Germinal center (tissue), 1 donor: ENCODE results near the gene CCNL1.
A peak's percentile ranks its signal among the peaks of the same experiment; 100 is the strongest.

ENCODE experiments used
- DNase-seq: peaks from one replicate; pipeline ENCODE4 v3.0.0; 2012; ENCODE audit warnings: mixed read lengths, low spot score

CCNL1 gene

GRCh38 chr3:157145606-157146322, 14.2 kb downstream of the CCNL1 start:
- DNase-seq = no peak

- no peak for DNase-seq
These were observed 17.6 kb downstream of the CCNL1 start for GRCh38 chr3:157142315-157142714.

GRCh38 chr3:157139938-157140534, 19.9 kb downstream of the CCNL1 start:
- DNase-seq = no peak

DNA sequence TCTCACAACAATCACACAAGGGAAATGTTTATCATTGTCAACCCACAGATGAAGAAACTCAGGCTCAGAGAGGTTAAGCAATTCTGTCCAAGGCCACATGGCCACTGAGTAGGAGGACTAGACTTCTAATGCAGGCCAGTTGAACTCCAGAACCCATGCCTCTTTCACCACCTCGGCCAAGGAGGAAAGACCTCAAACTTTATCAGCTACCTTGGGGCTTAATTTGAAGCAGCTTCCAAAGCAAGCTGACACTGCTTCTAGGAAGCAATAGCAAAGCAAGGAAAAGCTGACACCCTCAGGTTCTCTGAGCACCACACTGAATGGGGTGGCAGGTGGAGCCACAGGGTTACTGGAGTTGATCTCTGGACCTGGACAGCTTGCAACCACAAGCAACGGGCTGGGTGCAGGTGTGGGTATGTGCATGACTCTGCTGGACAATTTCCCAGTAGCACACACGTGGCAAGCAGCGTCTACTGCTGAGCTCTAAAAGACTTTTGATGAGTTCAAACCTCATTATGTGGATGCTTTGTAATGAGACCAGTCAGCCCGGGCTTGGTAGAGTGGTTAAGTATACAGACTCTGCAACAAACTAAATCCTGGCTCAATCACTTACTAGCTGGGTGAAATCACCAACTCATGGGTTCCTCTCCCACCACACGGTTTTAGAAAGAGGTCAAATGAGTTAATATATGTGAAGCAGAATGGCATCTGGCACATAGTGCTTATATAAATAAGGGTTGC, 23.1 kb downstream of the CCNL1 start:
- no peak for DNase-seq

DNA sequence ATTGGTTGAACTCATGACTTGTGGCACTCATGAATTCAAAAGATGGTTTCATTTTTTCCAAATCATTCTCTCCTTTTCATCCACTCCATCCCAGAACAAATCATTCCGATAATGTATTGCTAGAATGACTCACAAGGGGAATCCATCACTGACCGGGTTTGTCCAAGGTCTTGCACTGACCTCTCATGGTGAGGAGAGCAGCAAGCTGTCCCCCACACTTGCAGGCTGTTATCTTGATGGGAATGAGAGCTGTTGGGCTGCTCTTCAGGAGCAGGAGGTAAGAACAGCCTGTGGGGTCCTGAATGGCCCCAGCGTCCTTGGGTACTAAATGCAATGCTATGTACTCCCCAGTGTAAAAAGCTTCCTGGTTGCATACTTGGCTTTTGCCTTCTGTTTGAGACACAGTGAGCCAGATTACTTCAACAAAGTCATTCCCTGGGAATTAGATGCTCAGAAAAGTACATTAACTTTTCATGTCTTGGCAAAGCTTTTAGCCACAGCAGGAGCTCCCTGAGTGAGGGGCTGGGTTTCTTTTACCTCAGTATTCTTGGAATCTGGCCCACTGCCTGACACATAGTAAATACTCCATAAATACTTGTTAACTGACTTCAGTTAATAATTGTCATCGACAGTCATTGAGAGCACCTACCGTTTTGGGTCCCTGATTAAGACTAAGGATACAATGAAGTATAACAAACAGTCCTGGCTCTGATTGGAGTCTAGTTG, 24.1 kb downstream of the CCNL1 start:
- no peak for DNase-seq

DNA sequence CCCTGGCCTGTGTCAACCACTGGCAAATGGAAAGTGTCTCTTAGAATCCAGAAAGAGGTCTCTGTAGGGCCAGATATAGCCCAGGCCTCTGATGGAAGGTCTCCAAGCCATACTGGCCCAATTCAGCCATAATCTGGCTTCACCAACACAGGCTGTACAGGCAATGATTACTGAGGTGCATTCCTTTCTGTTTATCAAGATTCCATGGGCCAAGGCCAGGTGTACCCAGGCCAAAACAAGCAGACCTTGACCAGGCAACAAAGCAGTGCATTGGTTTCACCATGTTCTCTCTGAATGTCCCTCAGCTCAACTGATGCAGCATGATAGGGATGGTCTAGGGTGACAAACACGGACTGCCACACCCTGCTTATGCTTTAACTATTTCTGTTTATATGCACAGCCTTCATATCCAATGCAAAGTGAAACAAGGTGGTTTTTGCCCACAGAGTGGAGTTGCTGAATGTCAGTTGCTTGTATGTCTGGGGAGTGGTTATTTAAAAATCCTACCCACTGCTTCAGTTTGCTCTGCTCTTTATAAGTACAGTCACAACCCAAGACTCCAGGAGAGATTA, 25.2 kb downstream of the CCNL1 start:
- no peak for DNase-seq

DNA sequence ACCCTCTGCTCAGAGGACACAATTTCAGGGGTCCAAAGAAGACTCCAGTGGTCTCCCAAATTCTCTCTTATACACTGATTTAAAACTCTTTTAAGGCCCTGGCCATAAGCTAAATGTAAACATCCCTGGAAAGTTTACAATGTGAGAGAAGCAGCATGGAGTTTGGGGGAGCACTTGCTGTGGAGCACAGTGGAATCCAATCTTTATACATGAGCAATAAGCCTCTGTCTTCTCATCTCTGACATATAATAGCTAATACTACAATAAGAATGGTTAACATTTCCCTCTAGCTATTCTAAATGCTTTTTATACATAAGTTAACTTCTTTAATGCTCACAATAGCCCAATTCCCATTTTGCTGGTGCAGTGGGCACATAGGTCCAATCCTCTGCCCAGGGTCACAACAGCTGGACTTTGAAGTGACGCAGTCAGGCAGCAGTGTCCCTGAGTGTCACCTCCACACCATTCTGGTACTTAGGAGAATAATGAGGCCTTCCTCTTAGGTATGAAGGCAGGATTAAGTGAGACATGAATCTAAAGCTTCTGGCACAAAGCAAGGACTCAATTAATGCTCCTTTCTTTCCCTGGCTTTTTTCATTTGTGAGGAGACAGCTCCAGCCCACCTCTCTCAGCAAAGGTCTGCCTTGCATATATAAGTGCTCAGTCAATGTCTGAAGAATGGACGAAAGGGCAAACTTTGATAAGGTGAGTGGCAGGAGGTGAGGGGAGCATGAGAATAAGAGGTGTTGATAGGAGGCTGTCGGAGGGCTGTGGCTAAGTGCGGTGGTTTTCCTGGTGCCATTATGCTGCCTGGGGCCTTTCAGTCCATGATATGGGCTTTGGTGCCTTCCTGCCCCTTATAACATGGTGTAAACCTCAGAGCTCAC, 26.3 kb downstream of the CCNL1 start:
- DNase-seq = no peak

DNA sequence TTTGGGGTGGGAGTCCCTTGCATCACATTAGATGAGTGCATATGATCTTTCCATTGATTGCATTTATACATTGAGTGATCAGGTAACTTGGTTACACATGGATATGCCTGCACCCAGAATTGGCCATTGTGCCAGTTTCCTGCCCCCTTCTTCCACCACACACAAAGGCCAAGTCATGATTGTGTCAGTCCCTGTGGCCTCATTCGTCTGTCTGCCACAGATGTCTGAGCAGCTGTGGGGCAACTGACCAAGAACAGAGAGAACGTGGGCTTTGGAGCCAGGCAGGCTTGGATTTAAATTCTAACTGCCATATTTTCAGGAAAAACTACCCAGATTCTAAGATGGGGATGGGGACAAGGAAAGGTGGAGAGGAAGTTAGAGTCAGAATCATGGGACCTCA, 27.0 kb downstream of the CCNL1 start:
- no peak for DNase-seq

- no peak for DNase-seq
These were observed 27.6 kb downstream of the CCNL1 start for GRCh38 chr3:157132341-157132740.

GRCh38 chr3:157131861-157132260, 28.1 kb downstream of the CCNL1 start:
- no peak for DNase-seq

- peak; percentile 19 for DNase-seq
These were observed 29.3 kb downstream of the CCNL1 start for GRCh38 chr3:157130467-157131251.

GRCh38 chr3:157129803-157130466, 30.0 kb downstream of the CCNL1 start:
- no peak for DNase-seq

- peak; percentile 14 for DNase-seq
These were observed 30.9 kb downstream of the CCNL1 start for GRCh38 chr3:157128771-157129681.

GRCh38 chr3:157127831-157128767, 31.8 kb downstream of the CCNL1 start:
- no peak for DNase-seq

- no peak for DNase-seq
These were observed 32.7 kb downstream of the CCNL1 start for GRCh38 chr3:157127268-157127667.

- no peak for DNase-seq
These were observed 33.6 kb downstream of the CCNL1 start for GRCh38 chr3:157126365-157126764.

GRCh38 chr3:157125101-157125500, 34.8 kb downstream of the CCNL1 start:
- DNase-seq = no peak

DNA sequence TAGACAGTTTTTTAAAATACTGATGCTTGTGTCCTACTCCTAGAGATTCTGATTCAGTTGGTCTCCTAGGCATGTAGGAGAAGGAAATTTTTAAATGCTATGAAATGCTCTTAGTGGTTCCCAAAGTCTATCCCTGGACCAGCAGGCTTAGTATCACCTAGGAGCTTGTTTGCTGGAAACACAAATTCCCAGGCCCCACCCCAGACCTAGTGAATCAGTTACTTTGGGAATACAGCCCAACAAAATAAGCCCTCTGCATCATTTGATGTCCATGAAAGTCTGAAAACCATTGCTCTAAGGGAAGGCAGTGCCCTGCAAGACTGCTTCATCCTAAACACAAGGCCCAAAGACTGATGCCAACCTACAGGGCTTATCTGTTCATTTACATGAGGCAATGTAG, 36.3 kb downstream of the CCNL1 start:
- DNase-seq = no peak
